CD4-positive, alpha-beta memory T cell (primary cell): ENCODE measurements around the gene ZSCAN26. TPM values are rescaled to one million over a fixed set of nuclear protein-coding genes. Genes with fewer than 3 reads are reported as not detected.

ENCODE experiments used
- CTCF ChIA-PET: fragments of 350-600 bp; sonication (Branson Sonifier 250); formaldehyde crosslinking; loops from one replicate; lab custom pipeline; 2021; ENCODE audit warnings: inconsistent platforms; ENCODE audit not compliant: partially characterized antibody; lab: Charles Lee
- POLR2A ChIA-PET: fragments of 350-600 bp; sonication (Branson Sonifier 250); formaldehyde crosslinking; loops from one replicate; lab custom pipeline; 2021; ENCODE audit not compliant: partially characterized antibody; lab: Charles Lee
- DNase-seq, 5 donors: peaks; one replicate each; pipeline versions ENCODE4 v3.0.0 to v3.0.0-alpha.2; 2020 to 2022; ENCODE audit warnings: mixed read lengths in 1 of 5
- H3K27ac ChIP-seq: one replicate; pipeline ENCODE4 v1.7.0; 2013; ENCODE audit warnings: low read depth, low read length
- H3K27me3 ChIP-seq: 2 replicates; pipeline ENCODE4 v1.7.0; 2013; ENCODE audit warnings: mild to moderate bottlenecking, low read length, moderate library complexity; ENCODE audit not compliant: insufficient read depth
- H3K36me3 ChIP-seq: 2 replicates; pipeline ENCODE4 v1.7.0; 2013; ENCODE audit warnings: mild to moderate bottlenecking, low read length, moderate library complexity; ENCODE audit not compliant: insufficient read depth
- H3K4me1 ChIP-seq: 2 replicates; pipeline ENCODE4 v1.7.0; 2013; ENCODE audit warnings: mild to moderate bottlenecking, low read length, moderate library complexity; ENCODE audit not compliant: insufficient read depth
- H3K4me3 ChIP-seq, 2 donors: one replicate each; pipeline ENCODE4 v1.7.0; 2013; ENCODE audit warnings: low read length in 2 of 2, mild to moderate bottlenecking in 1 of 2
- H3K9me3 ChIP-seq, 2 donors: one replicate each; pipeline ENCODE4 v1.7.0; 2013; ENCODE audit warnings: low read length in 2 of 2, control low read depth in 1 of 2; ENCODE audit not compliant: control insufficient read depth in 1 of 2
- H3K27ac Mint-ChIP-seq, 7 donors: one replicate each; pipeline ENCODE4 v1.8.0; 2020 to 2021; ENCODE audit warnings: mixed read lengths in 7 of 7, mild to moderate bottlenecking in 6 of 7, inconsistent platforms in 3 of 7, moderate library complexity in 3 of 7
- H3K27me3 Mint-ChIP-seq, 2 donors: one replicate each; pipeline ENCODE4 v1.8.0; 2020 to 2021; ENCODE audit warnings: mixed read lengths in 2 of 2
- H3K36me3 Mint-ChIP-seq, 2 donors: one replicate each; pipeline ENCODE4 v1.8.0; 2020 to 2021; ENCODE audit warnings: mixed read lengths in 2 of 2, inconsistent platforms in 1 of 2, mild to moderate bottlenecking in 1 of 2
- H3K4me1 Mint-ChIP-seq, 4 donors: one replicate each; pipeline ENCODE4 v1.8.0; 2020 to 2021; ENCODE audit warnings: mixed read lengths in 4 of 4, mild to moderate bottlenecking in 1 of 4
- H3K4me3 Mint-ChIP-seq, 8 donors: one replicate each; pipeline ENCODE4 v1.8.0; 2020 to 2021; ENCODE audit warnings: mixed read lengths in 8 of 8, mild to moderate bottlenecking in 7 of 8, moderate library complexity in 6 of 8, inconsistent platforms in 3 of 8
- H3K9me3 Mint-ChIP-seq, 8 donors: one replicate each; pipeline ENCODE4 v1.8.0; 2020 to 2021; ENCODE audit warnings: mixed read lengths in 8 of 8, mild to moderate bottlenecking in 5 of 8, inconsistent platforms in 3 of 8, moderate library complexity in 1 of 8
- intact Hi-C: fragments of 100-400 bp; cut with micrococcal nuclease; formaldehyde crosslinking; loops from one replicate; pipeline ENCODE4 v1.15.1; 2023
- polyA plus RNA-seq, 2 donors: library from polyadenylated mRNA; unstranded; fragments of 300-500 nt; fragmentation: Illumina TruSeq; gene quantifications; one replicate each; pipeline ENCODE4 v1.2.3, GENCODE V29; 2021
- total RNA-seq, 2 experiments: library from RNA; stranded (reverse); gene quantifications; one replicate each; pipeline ENCODE4 v1.2.3, GENCODE V29; 2021

The ZSCAN26 gene
- total and polyA plus RNA-seq, 4 experiments from 2014 or later: 13.1 to 26.5 (median 18.8) TPM

- H3K27me3 Mint-ChIP-seq: peaks cover 5 to 8% of the 10 kb centered on the region in 2 donors
- CTCF ChIA-PET: no interaction called here
Measured at GRCh38 chr6:28257042-28257441, 9.9 kb upstream of the ZSCAN26 start.

GRCh38 chr6:28258877-28259777, 7.8 kb upstream of the ZSCAN26 start, which contains the start of gene NKAPL:
Gene NKAPL, plus strand, starts transcription at chr6:28259297. Its CDS starts 75 bp downstream, at chr6:28259372.
- Histone ChIP-seq H3K27me3 (no peaks in the 10 kb centered on the region), H3K4me1 (no peaks in the 10 kb centered on the region), H3K9me3 (no peaks in the 10 kb centered on the region), H3K36me3 (no peaks in the 10 kb centered on the region), H3K4me3 (no peak within 1 kb of the TSS), H3K27ac (no peak within 1 kb of the TSS)
- H3K9me3 Mint-ChIP-seq: peaks cover 0 to 13% (median 0%) of the 10 kb centered on the region in 8 donors
- DNase-seq: peak in 3 of 5 donors; percentile 14 to 44 (median 34)
- peaks cover 5 to 10% of the 10 kb centered on the region in 2 donors for H3K27me3 Mint-ChIP-seq
- CTCF ChIA-PET: interaction anchor here (0.9 to 1.2 kb wide), 2 partner anchors 8 to 154 kb away, joined by 3 to 4 read pairs; partner anchors contain the start of gene ZSCAN26
- peak within 1 kb of the TSS; percentile 1 to 67 (median 47) for H3K4me3 Mint-ChIP-seq
- intact Hi-C loops: no loop called here
- POLR2A ChIA-PET: interaction anchor here (0.8 to 1.6 kb wide), 3 partner anchors 77 to 123 kb away, joined by 3 to 4 read pairs (median 3); partner anchors contain the start of gene ZSCAN31
- H3K4me1 Mint-ChIP-seq: peaks cover 0 to 5% (median 3%) of the 10 kb centered on the region in 4 donors
- no peaks in the 10 kb centered on the region for H3K36me3 Mint-ChIP-seq
- peak within 1 kb of the TSS in 2 of 7 donors; percentile 4 to 70 for H3K27ac Mint-ChIP-seq

More at GRCh38 chr6:28257042-28257441, 9.9 kb upstream of the ZSCAN26 start:
- no peaks in the 10 kb centered on the region for H3K9me3 ChIP-seq
- H3K4me3 ChIP-seq: no peak overlapping the region
- no peak overlapping the region for H3K27ac Mint-ChIP-seq
- intact Hi-C loops: no loop called here
- no peak for DNase-seq
- H3K36me3 ChIP-seq: no peaks in the 10 kb centered on the region
- peaks cover under 1% of the 10 kb centered on the region in 2 donors for H3K36me3 Mint-ChIP-seq
- peaks cover 0 to 13% (median 0%) of the 10 kb centered on the region in 8 donors for H3K9me3 Mint-ChIP-seq
- H3K27me3 ChIP-seq: no peaks in the 10 kb centered on the region
- peaks cover 10% of the 10 kb centered on the region for H3K4me1 ChIP-seq
- no peak overlapping the region for H3K4me3 Mint-ChIP-seq
- H3K27ac ChIP-seq: no peak overlapping the region
- peaks cover 9 to 15% (median 12%) of the 10 kb centered on the region in 4 donors for H3K4me1 Mint-ChIP-seq
- POLR2A ChIA-PET: no interaction called here

- peaks cover 2 to 6% of the 10 kb centered on the region in 2 donors for H3K27me3 Mint-ChIP-seq
- peaks cover 0 to 9% (median 0%) of the 10 kb centered on the region in 8 donors for H3K9me3 Mint-ChIP-seq
- Histone ChIP-seq H3K36me3 (no peaks in the 10 kb centered on the region), H3K4me1 (peaks cover 18% of the 10 kb centered on the region), H3K27ac (no peak overlapping the region), H3K27me3 (no peaks in the 10 kb centered on the region), H3K9me3 (no peaks in the 10 kb centered on the region), H3K4me3 (no peak overlapping the region)
- H3K27ac Mint-ChIP-seq: no peak overlapping the region
- no peaks in the 10 kb centered on the region for H3K36me3 Mint-ChIP-seq
- intact Hi-C loops: no loop called here
- ChIA-PET POLR2A (interaction anchor here (6.4 kb wide), 1 partner anchor 12 kb away, joined by 111 read pairs; the partner anchor contains the start of gene ZKSCAN4), CTCF (no interaction called here)
- no peak for DNase-seq
- H3K4me3 Mint-ChIP-seq: no peak overlapping the region
- H3K4me1 Mint-ChIP-seq: peaks cover 0 to 7% (median 7%) of the 10 kb centered on the region in 4 donors
Measured at GRCh38 chr6:28263922-28264321, 3.0 kb upstream of the ZSCAN26 start.

- no peak overlapping the region for H3K4me3 ChIP-seq
- no peaks in the 10 kb centered on the region for H3K36me3 ChIP-seq
- ChIA-PET CTCF (interaction anchor here (5.1 kb wide), 1 partner anchor 90 kb away, joined by 31 read pairs; no protein-coding TSS in a partner anchor), POLR2A (interaction anchor here (2.5 to 6.4 kb wide), 2 partner anchors 13 to 17 kb away, joined by 7 to 111 read pairs; partner anchors contain the start of gene ZKSCAN4)
- intact Hi-C loops: loop anchor here (5.0 kb wide), 1 partner anchor 123 kb away; the partner anchor contains the start of gene ZKSCAN8
- peaks cover 18% of the 10 kb centered on the region for H3K4me1 ChIP-seq
- peaks cover 0 to 2% of the 10 kb centered on the region in 2 donors for H3K36me3 Mint-ChIP-seq
- no peaks in the 10 kb centered on the region for H3K27me3 ChIP-seq
- DNase-seq: no peak
- H3K27ac ChIP-seq: no peak overlapping the region
- H3K4me1 Mint-ChIP-seq: peaks cover 0 to 9% (median 7%) of the 10 kb centered on the region in 4 donors
- peak overlapping the region in 1 of 8 donors; percentile 8 for H3K4me3 Mint-ChIP-seq
- H3K9me3 ChIP-seq: no peaks in the 10 kb centered on the region
- peaks cover 0 to 5% (median 0%) of the 10 kb centered on the region in 8 donors for H3K9me3 Mint-ChIP-seq
- H3K27ac Mint-ChIP-seq: no peak overlapping the region
- H3K27me3 Mint-ChIP-seq: peaks cover 2 to 6% of the 10 kb centered on the region in 2 donors
Measured at GRCh38 chr6:28264834-28265401, 2.0 kb upstream of the ZSCAN26 start.

- no peaks in the 10 kb centered on the region for H3K9me3 Mint-ChIP-seq
- POLR2A ChIA-PET: interaction anchor here (0.8 to 6.4 kb wide), 25 partner anchors 11 to 1947 kb away, joined by 3 to 111 read pairs (median 4); partner anchors contain the start of genes PGBD1, TRIM27, ZKSCAN3 and ZKSCAN4
- CTCF ChIA-PET: interaction anchor here (0.9 to 5.1 kb wide), 12 partner anchors 8 to 162 kb away, joined by 4 to 31 read pairs (median 4); partner anchors contain the start of genes NKAPL, ZKSCAN4, ZSCAN16 and ZSCAN31
- intact Hi-C loops: loop anchor here (5.0 kb wide), 1 partner anchor 124 kb away; the partner anchor contains the start of gene ZKSCAN8
- Histone ChIP-seq H3K9me3 (no peaks in the 10 kb centered on the region), H3K36me3 (peaks cover under 1% of the 10 kb centered on the region), H3K27ac (peak overlapping the region; percentile 70), H3K27me3 (no peaks in the 10 kb centered on the region), H3K4me3 (peak overlapping the region; percentile 90 to 94), H3K4me1 (peaks cover 18% of the 10 kb centered on the region)
- H3K36me3 Mint-ChIP-seq: peaks cover 0 to 8% of the 10 kb centered on the region in 2 donors
- peaks cover 4 to 15% (median 11%) of the 10 kb centered on the region in 4 donors for H3K4me1 Mint-ChIP-seq
- peaks cover 0 to 3% of the 10 kb centered on the region in 2 donors for H3K27me3 Mint-ChIP-seq
- no peak overlapping the region for H3K4me3 Mint-ChIP-seq
- no peak overlapping the region for H3K27ac Mint-ChIP-seq
- DNase-seq: no peak
Measured at GRCh38 chr6:28266563-28266961, 381 bp upstream of the ZSCAN26 start.

- Histone ChIP-seq H3K27me3 (no peaks in the 10 kb centered on the region), H3K27ac (peak overlapping the region; percentile 70), H3K9me3 (no peaks in the 10 kb centered on the region), H3K4me3 (peak overlapping the region; percentile 90 to 94), H3K4me1 (peaks cover 18% of the 10 kb centered on the region), H3K36me3 (peaks cover 12% of the 10 kb centered on the region)
- no peaks in the 10 kb centered on the region for H3K9me3 Mint-ChIP-seq
- no peak for DNase-seq
- CTCF ChIA-PET: interaction anchor here (0.6 to 5.1 kb wide), 9 partner anchors 9 to 163 kb away, joined by 3 to 31 read pairs (median 4); partner anchors contain the start of genes NKAPL, ZKSCAN4 and ZKSCAN8
- POLR2A ChIA-PET: interaction anchor here (0.7 to 6.4 kb wide), 20 partner anchors 10 to 1016 kb away, joined by 3 to 111 read pairs (median 6); partner anchors contain the start of genes PGBD1, ZKSCAN4, ZKSCAN8 and ZNF165
- H3K27ac Mint-ChIP-seq: no peak overlapping the region
- intact Hi-C loops: loop anchor here (1.0 to 5.0 kb wide), 6 partner anchors 15 to 187 kb away; partner anchors contain the start of genes ZKSCAN3, ZKSCAN4, ZKSCAN8 and ZNF165
- no peak overlapping the region for H3K4me3 Mint-ChIP-seq
- H3K27me3 Mint-ChIP-seq: no peaks in the 10 kb centered on the region
- H3K4me1 Mint-ChIP-seq: peaks cover 4 to 15% (median 11%) of the 10 kb centered on the region in 4 donors
- H3K36me3 Mint-ChIP-seq: peaks cover 11 to 18% of the 10 kb centered on the region in 2 donors
Measured at GRCh38 chr6:28267695-28268059, 734 bp downstream of the ZSCAN26 start.
